GM21515 (cell line): Measurements from ENCODE around the gene ZNF366.
"Not testable (repeated sequence)": the region's sequence is repeated elsewhere in the genome, so short reads cannot be mapped to it uniquely, and the experiment has no call there.

Experiments used
- ATAC-seq: cut with Tn5 transposase; IDR thresholded peaks from one replicate; pipeline ENCODE4 v1.9.1; 2021; ENCODE audit not compliant: unreplicated experiment

ZNF366 gene

GRCh38 chr5:72408603-72409002 lies 98.6 kb downstream of the ZNF366 start:
- ATAC-seq: no peak

- no peak for ATAC-seq
Observed at GRCh38 chr5:72408127-72408526, 99.1 kb downstream of the ZNF366 start.

- no peak for ATAC-seq
Observed at GRCh38 chr5:72407541-72407940, 99.7 kb downstream of the ZNF366 start.

GRCh38 chr5:72407078-72407477 lies 100.1 kb downstream of the ZNF366 start:
- ATAC-seq: no peak

GRCh38 chr5:72404771-72405170 lies 102.4 kb downstream of the ZNF366 start:
- ATAC-seq: not testable (repeated sequence)

- ATAC-seq: no peak
Observed at GRCh38 chr5:72402959-72403628, 104.1 kb downstream of the ZNF366 start.

GRCh38 chr5:72402381-72402890 lies 104.8 kb downstream of the ZNF366 start:
- no peak for ATAC-seq

- ATAC-seq: no peak
Observed at GRCh38 chr5:72400950-72401349, 106.3 kb downstream of the ZNF366 start.

- ATAC-seq: no peak
Observed at GRCh38 chr5:72397836-72398235, 109.4 kb downstream of the ZNF366 start.

- no peak for ATAC-seq
Observed at GRCh38 chr5:72394688-72395087, 112.5 kb downstream of the ZNF366 start.

GRCh38 chr5:72393052-72393451 lies 114.2 kb downstream of the ZNF366 start:
- no peak for ATAC-seq
